Natural killer cell (primary cell): ENCODE measurements around the gene MRPL27. TPM values are rescaled to one million over a fixed set of nuclear protein-coding genes. Genes with fewer than 3 reads are reported as not detected.

Experiments
- ATAC-seq, 3 donors: fragments of 150-1000 bp in 2 of 3; fragments of 200-7000 bp in 1 of 3; cut with Tn5 transposase; 1 replicate in 1 of 3; 2 replicates in 2 of 3; pipeline ENCODE4 v1.10.0; 2021; ENCODE audit warnings: mild to moderate bottlenecking in 2 of 3, moderate library complexity in 2 of 3
- DNase-seq, 2 donors: peaks; one replicate each; pipeline versions ENCODE4 v3.0.0 to v3.0.0-alpha.2; 2013 to 2021; ENCODE audit warnings: mixed read lengths in 1 of 2
- H3K27ac ChIP-seq: one replicate; pipeline ENCODE4 v1.5.1; 2013; ENCODE audit warnings: mild to moderate bottlenecking, low read length
- H3K27me3 ChIP-seq: one replicate; pipeline ENCODE4 v1.6.1; 2013; ENCODE audit warnings: low read length; ENCODE audit not compliant: control insufficient read depth, insufficient read depth
- H3K36me3 ChIP-seq: one replicate; pipeline ENCODE4 v1.6.1; 2013; ENCODE audit warnings: low read length; ENCODE audit not compliant: control insufficient read depth, insufficient read depth
- H3K4me1 ChIP-seq: one replicate; pipeline ENCODE4 v1.6.1; 2013; ENCODE audit warnings: low read length; ENCODE audit not compliant: control insufficient read depth, insufficient read depth
- H3K4me3 ChIP-seq: one replicate; pipeline ENCODE4 v1.5.1; 2013; ENCODE audit warnings: low read length
- H3K9me3 ChIP-seq: one replicate; pipeline ENCODE4 v1.6.1; 2013; ENCODE audit warnings: low read length; ENCODE audit not compliant: control insufficient read depth, insufficient read depth
- H3K27ac Mint-ChIP-seq, 2 donors: one replicate each; pipeline ENCODE4 v1.8.0; 2022; ENCODE audit warnings: mild to moderate bottlenecking in 2 of 2, mixed read lengths in 2 of 2, moderate library complexity in 1 of 2
- H3K27me3 Mint-ChIP-seq, 2 donors: one replicate each; pipeline ENCODE4 v1.8.0; 2022; ENCODE audit warnings: low read depth in 2 of 2, mixed read lengths in 2 of 2
- H3K36me3 Mint-ChIP-seq: one replicate; pipeline ENCODE4 v1.8.0; 2022; ENCODE audit warnings: mixed read lengths
- H3K4me1 Mint-ChIP-seq, 2 donors: one replicate each; pipeline ENCODE4 v1.8.0; 2022; ENCODE audit warnings: mixed read lengths in 2 of 2
- H3K4me3 Mint-ChIP-seq: one replicate; pipeline ENCODE4 v1.8.0; 2022; ENCODE audit warnings: mild to moderate bottlenecking, moderate library complexity, mixed read lengths
- H3K9me3 Mint-ChIP-seq, 2 donors: one replicate each; pipeline ENCODE4 v1.8.0; 2022; ENCODE audit warnings: mixed read lengths in 2 of 2
- CTCF ChIP-seq: fragments of 200-600 bp; IDR thresholded peaks from one replicate; pipeline ENCODE4 v1.8.0; 2022; ENCODE audit warnings: antibody characterized with exemption
- WGBS: methylation state at CpG from one replicate; pipeline ENCODE4 v1.1.7; 2013; ENCODE audit warnings: missing lambda C conversion rate; ENCODE audit not compliant: insufficient coverage; 5-methylcytosine and 5-hydroxymethylcytosine counted together
- intact Hi-C: fragments of 100-400 bp; cut with micrococcal nuclease; formaldehyde crosslinking; loops from one replicate; pipeline ENCODE4 v1.14.2; 2022
- total RNA-seq, 4 donors: library from RNA; stranded (reverse); fragments of 120-200 nt in 1 of 4; gene quantifications; one replicate each; pipeline versions ENCODE4 v1.2.3 to v1.2.4, GENCODE V29; 2013 to 2022

Gene MRPL27
- total RNA-seq, 3 donors from 2014 or later (not counting 1 experiment from before 2014, with no cell fraction given), result 16.4 to 36.6 (median 31.3) TPM

DNA sequence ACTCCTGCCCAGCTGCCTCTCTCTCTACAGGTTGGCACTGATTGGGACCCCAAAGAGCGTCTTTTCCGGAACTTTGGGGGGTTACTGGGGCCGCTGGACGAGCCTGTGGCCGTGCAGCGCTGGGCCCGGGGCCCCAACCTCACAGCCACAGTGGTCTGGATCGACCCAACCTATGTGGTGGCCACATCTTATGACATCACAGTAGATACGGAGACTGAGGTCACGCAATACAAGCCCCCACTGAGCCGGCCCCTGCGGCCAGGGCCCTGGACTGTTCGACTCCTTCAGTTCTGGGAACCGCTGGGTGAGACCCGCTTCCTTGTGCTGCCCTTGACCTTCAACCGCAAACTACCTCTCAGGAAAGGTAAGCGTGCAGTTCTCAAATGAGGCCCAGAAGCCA is 14.8 kb downstream of the MRPL27 start:
- ATAC-seq (no peak), DNase-seq (no peak)
- no peaks in the 10 kb centered on the region for H3K9me3 Mint-ChIP-seq
- peaks cover 49% of the 10 kb centered on the region for H3K36me3 ChIP-seq
- TF ChIP-seq CTCF, result no peak
- peaks cover 7% of the 10 kb centered on the region for H3K4me1 ChIP-seq
- H3K36me3 Mint-ChIP-seq, result no peaks in the 10 kb centered on the region
- no peaks in the 10 kb centered on the region for H3K27me3 Mint-ChIP-seq
- no peaks in the 10 kb centered on the region for H3K27me3 ChIP-seq
- no peak overlapping the region for H3K4me3 ChIP-seq
- H3K9me3 ChIP-seq, result no peaks in the 10 kb centered on the region
- H3K27ac Mint-ChIP-seq, result no peak overlapping the region
- intact Hi-C loops, result no loop called here
- no peak overlapping the region for H3K4me3 Mint-ChIP-seq
- peaks cover 7 to 14% of the 10 kb centered on the region in 2 donors for H3K4me1 Mint-ChIP-seq
- WGBS, result 97% methylated on average over 17 of the region's 17 CpGs
- H3K27ac ChIP-seq, result no peak overlapping the region

- no peak for DNase-seq
These were observed 16.0 kb downstream of the MRPL27 start for GRCh38 chr17:50356892-50357510.

DNA sequence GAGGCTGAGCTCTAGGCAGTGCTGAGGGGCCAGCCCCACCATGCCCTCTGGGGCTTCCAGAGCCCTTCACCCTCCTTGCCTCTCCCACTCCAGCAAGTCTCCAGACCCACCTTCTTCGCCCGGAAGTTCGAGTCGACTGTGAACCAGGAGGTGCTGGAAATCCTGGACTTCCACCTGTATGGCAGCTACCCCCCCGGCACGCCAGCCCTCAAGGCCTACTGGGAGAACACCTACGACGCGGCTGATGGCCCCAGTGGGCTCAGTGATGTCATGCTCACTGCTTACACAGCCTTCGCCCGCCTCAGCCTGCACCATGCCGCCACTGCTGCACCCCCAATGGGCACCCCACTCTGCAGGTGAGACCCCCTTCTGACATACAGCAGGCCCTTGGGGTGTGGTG is 16.6 kb downstream of the MRPL27 start:
- DNase-seq (no peak), ATAC-seq (no peak)
- no peak overlapping the region for H3K27ac ChIP-seq
- no peak overlapping the region for H3K4me3 ChIP-seq
- H3K4me1 Mint-ChIP-seq, result peaks cover 4 to 22% of the 10 kb centered on the region in 2 donors
- no peak overlapping the region for H3K27ac Mint-ChIP-seq
- no peak for TF ChIP-seq CTCF
- H3K9me3 Mint-ChIP-seq, result no peaks in the 10 kb centered on the region
- intact Hi-C loops, result no loop called here
- H3K4me3 Mint-ChIP-seq, result no peak overlapping the region
- no peaks in the 10 kb centered on the region for H3K36me3 Mint-ChIP-seq
- H3K4me1 ChIP-seq, result no peaks in the 10 kb centered on the region
- no peaks in the 10 kb centered on the region for H3K27me3 Mint-ChIP-seq
- H3K27me3 ChIP-seq, result no peaks in the 10 kb centered on the region
- H3K9me3 ChIP-seq, result no peaks in the 10 kb centered on the region
- peaks cover 49% of the 10 kb centered on the region for H3K36me3 ChIP-seq
- 96% methylated on average over 12 of the region's 12 CpGs for WGBS

More at GRCh38 chr17:50356892-50357510, 16.0 kb downstream of the MRPL27 start:
- Histone ChIP-seq H3K27me3 (no peaks in the 10 kb centered on the region), H3K4me1 (peaks cover under 1% of the 10 kb centered on the region), H3K9me3 (no peaks in the 10 kb centered on the region), H3K4me3 (no peak overlapping the region), H3K36me3 (peaks cover 49% of the 10 kb centered on the region), H3K27ac (no peak overlapping the region)
- H3K36me3 Mint-ChIP-seq, result no peaks in the 10 kb centered on the region
- peaks cover 1 to 20% of the 10 kb centered on the region in 2 donors for H3K4me1 Mint-ChIP-seq
- 97% methylated on average over 9 of the region's 12 CpGs for WGBS
- no peak overlapping the region for H3K4me3 Mint-ChIP-seq
- no peak for ATAC-seq
- intact Hi-C loops, result no loop called here
- no peak overlapping the region for H3K27ac Mint-ChIP-seq
- no peak for TF ChIP-seq CTCF
- H3K27me3 Mint-ChIP-seq, result no peaks in the 10 kb centered on the region
- H3K9me3 Mint-ChIP-seq, result no peaks in the 10 kb centered on the region
